Stromal cell of bone marrow (primary cell): ENCODE results near the gene PKD2.

ENCODE experiments used
- DNase-seq: peaks from one replicate; pipeline ENCODE4 v3.0.0-alpha.2; 2012; ENCODE audit warnings: low read depth

Gene PKD2

DNA sequence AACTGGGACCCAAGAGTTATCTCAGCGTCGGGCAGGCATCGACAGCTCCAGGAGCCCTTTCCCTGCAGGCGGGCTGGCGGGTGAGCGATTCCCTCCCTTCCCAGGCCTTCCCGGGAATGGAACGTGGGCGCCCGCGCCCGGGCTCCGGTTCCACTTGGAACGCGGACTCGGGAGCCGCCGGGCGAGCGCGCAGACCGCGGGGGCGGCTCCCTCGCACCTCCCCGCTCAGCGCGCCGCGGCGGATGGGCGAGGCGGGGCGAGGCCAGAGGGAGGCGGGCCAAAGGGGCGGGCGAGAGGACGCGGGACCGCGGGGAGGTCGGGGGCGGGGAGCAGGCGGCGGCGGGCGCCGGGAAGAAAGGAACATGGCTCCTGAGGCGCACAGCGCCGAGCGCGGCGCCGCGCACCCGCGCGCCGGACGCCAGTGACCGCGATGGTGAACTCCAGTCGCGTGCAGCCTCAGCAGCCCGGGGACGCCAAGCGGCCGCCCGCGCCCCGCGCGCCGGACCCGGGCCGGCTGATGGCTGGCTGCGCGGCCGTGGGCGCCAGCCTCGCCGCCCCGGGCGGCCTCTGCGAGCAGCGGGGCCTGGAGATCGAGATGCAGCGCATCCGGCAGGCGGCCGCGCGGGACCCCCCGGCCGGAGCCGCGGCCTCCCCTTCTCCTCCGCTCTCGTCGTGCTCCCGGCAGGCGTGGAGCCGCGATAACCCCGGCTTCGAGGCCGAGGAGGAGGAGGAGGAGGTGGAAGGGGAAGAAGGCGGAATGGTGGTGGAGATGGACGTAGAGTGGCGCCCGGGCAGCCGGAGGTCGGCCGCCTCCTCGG lies at the start of gene PKD2:
Gene PKD2 (plus strand): TSS at position 332 of the 818 bp plus-strand sequence. CDS start 99 bp downstream, at position 431.
- DNase-seq, result peak; percentile 65

- peak; percentile 21 for DNase-seq
Observed at GRCh38 chr4:87961993-87962392, 45.4 kb upstream of the PKD2 start.

- no peak for DNase-seq
Observed at GRCh38 chr4:87962398-87963146, 44.9 kb upstream of the PKD2 start.

DNA sequence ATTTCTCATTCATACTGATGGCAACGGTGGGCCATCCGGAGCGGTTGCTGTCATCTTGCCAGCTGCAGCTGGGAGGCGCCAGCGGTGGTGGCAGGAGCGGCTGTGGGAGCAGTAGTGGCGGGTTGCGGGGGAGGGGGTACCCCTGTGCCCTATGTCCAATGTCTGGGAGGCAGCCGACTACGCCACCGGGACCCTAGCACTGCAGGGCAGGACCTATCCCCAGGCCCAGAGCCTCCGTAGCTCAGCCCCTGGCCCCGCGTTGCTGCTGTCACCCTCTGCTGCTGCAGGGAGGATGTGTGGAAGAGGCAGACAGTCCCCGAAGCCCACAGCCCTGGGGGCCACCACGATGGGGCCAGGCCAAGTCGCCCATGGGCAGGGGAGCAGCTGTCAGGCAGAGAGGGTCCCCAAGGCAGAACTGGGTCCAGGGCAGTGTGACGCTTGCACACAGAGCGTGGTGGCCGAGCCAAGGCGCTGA lies 41.9 kb upstream of the PKD2 start:
- DNase-seq, result no peak

- no peak for DNase-seq
Observed at GRCh38 chr4:87966095-87966496, 41.3 kb upstream of the PKD2 start.

DNA sequence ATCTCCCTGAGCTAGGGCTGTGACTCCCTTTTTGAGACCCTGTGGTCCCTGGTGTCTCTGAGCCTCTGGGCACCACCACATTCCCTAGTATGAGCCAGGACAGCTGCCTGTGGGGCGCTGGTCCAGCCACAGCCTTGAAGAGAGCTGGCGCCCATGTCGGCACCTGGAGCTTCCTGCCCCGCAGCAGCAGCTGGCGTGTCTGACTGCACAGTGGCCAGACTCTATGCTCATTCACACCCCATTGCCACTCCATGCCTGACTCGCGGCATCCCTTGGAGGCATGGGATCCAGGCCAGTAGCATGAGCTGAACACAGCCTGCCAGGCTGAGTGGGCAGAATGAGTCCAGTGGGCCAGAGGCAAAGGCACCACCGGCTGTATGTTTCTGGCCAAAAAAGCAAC lies 40.2 kb upstream of the PKD2 start:
- no peak for DNase-seq

- no peak for DNase-seq
Observed at GRCh38 chr4:87970121-87970520, 37.3 kb upstream of the PKD2 start.

DNA sequence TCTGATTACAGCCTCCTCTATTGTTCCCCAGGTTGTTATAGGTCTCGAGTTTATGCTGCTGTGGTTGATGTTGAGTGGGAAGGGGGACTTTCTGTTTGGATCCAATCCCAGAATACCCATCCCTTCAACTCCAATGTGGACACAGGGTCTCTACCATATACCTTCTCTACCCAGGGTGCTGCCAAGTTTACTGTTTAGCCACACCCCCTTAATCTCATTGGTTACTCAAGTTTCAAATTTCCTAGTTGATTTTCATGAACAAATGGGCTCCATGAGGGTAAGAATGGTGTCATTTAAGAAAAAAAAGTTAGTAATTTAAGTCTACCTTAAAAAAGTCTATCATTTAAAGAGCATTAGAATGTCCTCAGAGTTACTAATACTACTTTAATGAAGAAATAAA lies 35.6 kb upstream of the PKD2 start:
- no peak for DNase-seq

DNA sequence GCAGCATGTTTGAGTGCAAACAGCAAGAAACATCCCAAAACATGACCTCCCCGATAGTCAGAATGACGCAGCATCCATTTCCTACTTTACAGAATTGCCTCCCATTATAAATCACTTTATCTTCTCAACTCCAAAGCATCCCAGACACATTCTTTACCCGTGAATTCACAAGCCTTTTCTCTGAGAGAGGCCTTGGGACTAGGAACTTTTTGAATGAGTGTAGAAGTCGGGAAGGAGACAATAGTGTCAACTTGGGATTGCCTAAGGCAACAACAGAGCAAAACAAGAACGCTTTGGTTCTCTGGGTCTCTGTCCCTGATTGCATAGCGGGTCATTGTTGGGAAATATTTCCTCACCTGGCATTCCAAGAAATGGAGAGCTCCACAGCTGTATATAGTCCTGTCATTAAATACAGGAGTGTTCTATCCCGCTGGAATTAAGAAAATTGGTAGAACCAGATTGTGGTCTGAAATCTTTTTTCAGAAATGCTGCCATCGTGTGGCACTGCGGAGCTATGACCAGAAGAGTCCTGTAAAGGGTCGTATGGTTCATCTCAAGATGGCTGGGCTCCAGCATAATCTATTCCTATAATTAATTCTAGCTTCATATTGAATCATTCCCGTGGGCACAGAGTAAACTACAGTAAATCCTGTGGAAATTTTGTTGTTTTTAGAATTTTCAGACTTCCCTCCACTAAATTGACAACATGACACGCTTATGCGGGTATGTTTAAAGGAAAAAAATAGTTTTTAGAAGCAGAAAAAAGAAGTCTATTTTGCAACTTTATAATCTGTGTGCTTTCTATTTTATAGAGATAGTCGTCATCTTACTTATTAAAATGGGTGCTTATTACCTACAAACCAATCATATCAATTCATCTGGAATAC lies 33.9 kb upstream of the PKD2 start:
- DNase-seq, result peak; percentile 74

- no peak for DNase-seq
Observed at GRCh38 chr4:87974856-87975462, 32.5 kb upstream of the PKD2 start.

GRCh38 chr4:87975466-87975865 lies 32.0 kb upstream of the PKD2 start, which contains the start of gene SPP1:
TSS of gene SPP1 (plus strand) at chr4:87975714. CDS start at chr4:87976896, 1,182 bp downstream.
- no peak for DNase-seq

GRCh38 chr4:87977521-87978278 lies 29.7 kb upstream of the PKD2 start:
- no peak for DNase-seq

DNA sequence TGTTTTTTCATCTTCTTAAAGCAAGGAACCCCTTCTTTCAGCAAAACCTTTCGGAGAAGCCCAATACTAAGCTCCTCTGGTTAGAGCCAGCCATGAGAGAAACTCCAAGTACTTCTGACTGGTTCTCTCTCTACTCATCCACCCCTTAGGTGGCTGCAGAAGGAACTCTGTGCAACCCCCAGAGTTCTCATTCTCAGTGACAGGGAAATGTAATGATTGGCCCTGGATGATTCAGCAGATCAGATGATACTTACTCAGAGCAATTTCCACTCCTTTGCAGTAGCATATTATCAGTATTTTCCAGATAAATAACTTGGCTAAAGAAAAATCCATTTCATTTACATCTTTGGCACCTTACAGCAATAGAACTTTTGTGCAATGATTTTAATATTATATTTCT lies 28.8 kb upstream of the PKD2 start:
- DNase-seq, result peak; percentile 62

- no peak for DNase-seq
Observed at GRCh38 chr4:87979810-87980209, 27.6 kb upstream of the PKD2 start.

GRCh38 chr4:87981486-87981885 lies 25.9 kb upstream of the PKD2 start:
- no peak for DNase-seq

DNA sequence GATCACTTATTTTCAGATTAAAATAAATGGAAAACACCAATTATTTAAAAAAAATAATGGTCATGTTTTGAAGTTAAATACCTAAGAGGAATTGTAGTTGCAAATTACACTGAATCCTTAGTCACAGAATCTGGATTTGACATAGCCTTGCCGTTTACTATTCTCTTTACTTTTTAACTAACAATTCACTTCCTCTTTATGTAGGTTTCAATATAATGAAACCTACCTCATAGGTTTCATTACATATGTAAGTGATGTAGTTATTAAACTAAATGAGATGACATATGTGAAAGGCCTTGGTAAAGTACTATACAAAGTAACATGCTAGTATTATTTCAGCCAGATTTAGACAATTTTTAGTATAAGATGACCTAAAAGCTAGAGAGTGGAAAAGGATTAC lies 25.4 kb upstream of the PKD2 start:
- no peak for DNase-seq

- DNase-seq, result peak; percentile 30
Observed at GRCh38 chr4:87982446-87983010, 24.9 kb upstream of the PKD2 start.

- no peak for DNase-seq
Observed at GRCh38 chr4:87983996-87984395, 23.4 kb upstream of the PKD2 start.

GRCh38 chr4:87985097-87985886 lies 22.1 kb upstream of the PKD2 start:
- DNase-seq, result peak; percentile 36

- DNase-seq, result no peak
Observed at GRCh38 chr4:87985887-87986200, 21.6 kb upstream of the PKD2 start.
